ENCODE measurements around the gene MCAM.

Gene MCAM

DNA sequence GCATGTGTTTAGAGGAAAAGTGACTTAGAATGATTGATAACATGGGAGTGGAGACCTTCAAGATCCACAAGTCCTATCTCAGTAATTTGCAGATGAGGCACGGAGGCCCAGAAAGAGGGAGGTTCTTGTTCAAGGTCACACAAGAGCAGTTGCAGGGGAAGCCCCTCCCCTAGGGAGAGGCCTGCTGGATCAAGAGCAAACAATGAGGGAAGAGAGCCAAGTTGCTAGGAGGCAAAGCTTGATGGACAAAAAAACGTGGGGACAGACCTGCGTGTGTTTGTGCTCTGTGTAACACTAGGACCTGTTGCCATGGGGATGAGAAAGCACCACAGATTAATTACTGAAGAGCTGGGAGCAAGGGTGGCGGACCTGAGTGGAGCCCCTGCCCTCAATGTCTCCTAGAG lies 35.9 kb upstream of the MCAM start:
- no peaks in the 10 kb centered on the region for H3K9me3 Mint-ChIP-seq
- peaks cover 45% of the 10 kb centered on the region for H3K27me3 Mint-ChIP-seq
- no peak overlapping the region for H3K4me3 Mint-ChIP-seq
- peaks cover 10% of the 10 kb centered on the region for H3K4me1 Mint-ChIP-seq (ENCODE audit: low read depth)
- no peaks in the 10 kb centered on the region for H3K36me3 Mint-ChIP-seq (ENCODE audit: low read depth)
- H3K27ac Mint-ChIP-seq: no peak overlapping the region

DNA sequence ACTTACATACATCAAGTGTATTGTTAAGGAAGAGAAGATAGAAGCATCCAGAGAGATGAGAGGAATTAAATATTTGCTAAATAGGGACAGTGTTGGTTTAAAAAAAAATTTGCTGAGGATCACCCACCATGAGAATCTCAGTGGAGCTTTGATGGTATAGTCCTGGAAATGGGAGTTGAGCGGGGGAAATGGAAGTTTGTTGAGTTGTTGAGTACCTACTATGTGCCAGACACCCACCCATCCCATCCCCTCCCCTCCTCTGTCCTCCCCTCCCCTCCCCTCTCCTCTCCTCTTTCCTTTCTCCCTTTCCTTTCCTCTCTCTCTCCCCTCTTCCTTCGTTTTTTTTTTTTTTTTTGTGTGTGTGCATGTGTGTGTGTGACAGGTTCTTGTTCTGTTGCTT lies 34.3 kb upstream of the MCAM start:
- Mint-ChIP-seq H3K36me3 (ENCODE audit: low read depth) (no peaks in the 10 kb centered on the region), H3K4me3 (no peak overlapping the region), H3K4me1 (ENCODE audit: low read depth) (peaks cover 2% of the 10 kb centered on the region), H3K27me3 (peaks cover 38% of the 10 kb centered on the region), H3K9me3 (no peaks in the 10 kb centered on the region), H3K27ac (no peak overlapping the region)

DNA sequence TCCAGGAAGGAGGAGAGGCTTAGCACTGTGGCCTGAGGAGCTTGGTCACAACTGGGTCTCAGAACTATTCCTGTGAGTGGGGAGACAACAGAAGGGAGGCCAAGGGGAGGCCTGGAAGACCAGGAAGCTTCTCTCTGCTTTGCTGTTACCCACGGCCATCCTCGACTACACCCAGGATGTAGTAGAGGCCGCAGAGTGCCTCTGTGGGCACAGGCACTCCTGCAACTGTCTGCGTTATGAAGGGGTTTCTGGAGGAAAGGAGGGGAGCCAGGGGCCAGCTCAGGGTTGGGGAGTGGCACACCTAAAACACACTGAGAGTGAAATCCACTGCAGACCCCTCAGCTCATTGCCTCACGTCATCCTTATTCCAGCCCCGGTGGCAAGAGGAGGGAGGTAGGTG lies 33.4 kb upstream of the MCAM start:
- Mint-ChIP-seq H3K27me3 (peaks cover 32% of the 10 kb centered on the region), H3K4me3 (no peak overlapping the region), H3K27ac (no peak overlapping the region), H3K9me3 (no peaks in the 10 kb centered on the region), H3K4me1 (ENCODE audit: low read depth) (no peaks in the 10 kb centered on the region), H3K36me3 (ENCODE audit: low read depth) (no peaks in the 10 kb centered on the region)

DNA sequence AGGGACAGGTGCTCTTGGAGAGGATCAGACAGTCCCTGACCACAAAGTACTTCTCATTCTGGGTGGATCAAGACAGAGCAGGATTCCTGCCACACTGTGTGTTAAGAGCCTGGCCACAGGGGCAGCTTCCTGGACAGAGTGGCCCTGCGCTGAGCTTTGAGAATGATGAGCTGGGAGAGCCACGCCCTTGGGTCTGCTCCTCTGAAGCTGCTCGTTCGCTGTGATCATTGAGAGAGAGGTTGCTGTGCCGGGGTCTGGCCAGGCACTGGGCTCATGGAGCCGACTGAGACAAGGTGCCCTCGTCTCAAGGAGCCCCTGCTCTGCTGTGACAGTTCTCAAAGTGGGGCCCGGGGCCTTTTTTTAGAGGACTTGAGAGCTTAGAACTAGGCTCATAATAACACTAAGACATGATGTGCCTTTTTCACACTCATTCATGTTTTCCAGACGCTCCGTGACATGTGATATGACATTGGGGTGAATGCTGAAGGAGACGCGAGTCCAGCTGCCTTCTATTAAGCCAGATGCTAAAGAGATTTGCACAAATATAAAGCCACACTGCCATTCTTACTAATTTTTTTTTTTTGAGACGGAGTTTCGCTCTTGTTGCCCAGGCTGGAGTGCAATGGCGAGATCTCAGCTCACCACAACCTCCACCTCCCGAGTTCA lies 31.1 kb upstream of the MCAM start:
- Mint-ChIP-seq H3K27ac (no peak overlapping the region), H3K9me3 (no peaks in the 10 kb centered on the region), H3K4me1 (ENCODE audit: low read depth) (no peaks in the 10 kb centered on the region), H3K4me3 (no peak overlapping the region), H3K27me3 (peaks cover 24% of the 10 kb centered on the region), H3K36me3 (ENCODE audit: low read depth) (no peaks in the 10 kb centered on the region)

- Mint-ChIP-seq H3K9me3 (no peaks in the 10 kb centered on the region), H3K27me3 (peaks cover 18% of the 10 kb centered on the region), H3K36me3 (ENCODE audit: low read depth) (no peaks in the 10 kb centered on the region), H3K27ac (no peak overlapping the region), H3K4me3 (no peak overlapping the region), H3K4me1 (ENCODE audit: low read depth) (no peaks in the 10 kb centered on the region)
Measured at GRCh38 chr11:119347242-119347641, 30.3 kb upstream of the MCAM start.

DNA sequence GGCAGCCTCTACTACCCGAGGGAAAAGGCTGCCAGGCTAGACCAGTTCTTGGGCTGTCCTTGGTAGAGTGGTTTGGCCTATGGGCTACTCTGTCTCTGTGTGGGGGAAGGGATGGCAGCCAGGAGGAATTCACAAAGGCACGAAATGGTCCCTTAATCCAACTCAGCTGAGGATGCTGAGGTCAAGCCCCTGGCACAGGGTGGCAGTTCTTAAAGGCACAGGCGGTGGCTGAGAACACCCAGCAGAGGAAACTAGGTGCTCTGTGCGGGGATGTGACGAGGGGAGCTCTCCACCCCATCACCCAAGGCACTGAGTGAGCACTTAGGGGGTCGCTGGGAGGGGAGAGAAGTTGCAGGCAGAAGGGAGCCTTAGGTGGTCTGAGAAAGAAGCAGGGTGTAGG lies 29.7 kb upstream of the MCAM start, which contains the start of gene MFRP:
TSS of gene MFRP (minus strand) at position 101 of the 400 bp plus-strand sequence. CDS start 192 bp downstream, outside the sequence.
- Mint-ChIP-seq H3K4me3 (no peak within 1 kb of the TSS), H3K27me3 (peaks cover 18% of the 10 kb centered on the region), H3K9me3 (no peaks in the 10 kb centered on the region), H3K27ac (no peak within 1 kb of the TSS), H3K36me3 (ENCODE audit: low read depth) (no peaks in the 10 kb centered on the region), H3K4me1 (ENCODE audit: low read depth) (no peaks in the 10 kb centered on the region)

DNA sequence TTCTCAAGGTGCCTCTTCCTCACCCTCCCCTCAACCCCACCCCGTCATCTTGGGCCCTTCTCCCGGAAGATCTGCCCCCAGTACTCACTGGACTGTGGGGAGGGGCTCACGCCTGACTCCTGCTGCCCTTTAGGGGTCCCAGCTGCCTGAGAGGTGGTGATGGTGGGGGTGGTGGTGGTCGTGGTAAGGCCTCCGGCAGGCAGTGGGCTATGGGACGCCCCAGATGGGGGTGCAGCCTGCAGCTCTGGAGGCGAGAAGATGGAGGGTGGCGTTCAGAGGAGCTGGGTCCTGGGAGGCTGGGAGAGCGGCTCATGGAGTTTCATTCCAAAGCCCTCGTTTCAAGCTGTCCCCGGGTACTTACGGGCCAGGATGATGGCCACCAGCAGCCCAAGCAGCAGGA lies 28.8 kb upstream of the MCAM start:
- H3K36me3 Mint-ChIP-seq (ENCODE audit: low read depth): no peaks in the 10 kb centered on the region
- no peak overlapping the region for H3K4me3 Mint-ChIP-seq
- peaks cover 6% of the 10 kb centered on the region for H3K4me1 Mint-ChIP-seq (ENCODE audit: low read depth)
- peaks cover 18% of the 10 kb centered on the region for H3K27me3 Mint-ChIP-seq
- no peak overlapping the region for H3K27ac Mint-ChIP-seq
- no peaks in the 10 kb centered on the region for H3K9me3 Mint-ChIP-seq

DNA sequence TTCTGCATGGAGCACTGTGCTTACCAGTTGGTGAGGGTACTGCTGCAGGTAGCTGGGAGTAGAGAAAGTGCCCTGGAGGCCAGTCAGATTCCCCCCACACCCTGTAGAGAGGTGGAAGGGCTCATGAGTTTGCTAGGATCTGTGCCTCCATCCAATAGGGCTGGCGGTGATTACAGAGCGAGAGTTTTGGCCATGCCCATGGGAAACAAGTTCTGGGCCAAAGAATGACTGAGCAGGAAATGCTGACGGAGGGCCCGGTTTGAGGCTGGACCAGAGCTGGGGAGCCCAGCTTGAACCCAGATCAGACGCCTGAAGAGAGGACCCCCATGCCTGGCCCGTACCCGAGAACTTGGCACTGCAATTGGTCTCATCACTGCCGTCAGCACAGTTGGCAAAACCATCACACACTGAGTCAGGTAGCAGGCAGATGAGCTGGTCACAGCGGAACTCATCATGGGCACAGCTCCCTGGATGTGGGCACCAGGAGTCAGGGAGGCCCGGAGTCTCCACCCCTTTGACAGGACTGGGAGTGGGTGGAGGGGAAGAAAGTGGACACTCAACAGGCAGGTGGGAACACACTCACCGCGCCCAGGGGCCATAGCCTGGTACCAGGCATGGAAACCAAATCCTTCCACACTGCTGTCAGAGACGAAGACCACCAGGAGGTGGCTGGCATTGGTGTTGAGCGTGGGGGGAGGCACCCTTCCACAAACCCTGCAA lies 27.5 kb upstream of the MCAM start:
- H3K36me3 Mint-ChIP-seq (ENCODE audit: low read depth): no peaks in the 10 kb centered on the region
- no peaks in the 10 kb centered on the region for H3K9me3 Mint-ChIP-seq
- H3K27me3 Mint-ChIP-seq: peaks cover 19% of the 10 kb centered on the region
- H3K27ac Mint-ChIP-seq: no peak overlapping the region
- H3K4me1 Mint-ChIP-seq (ENCODE audit: low read depth): peaks cover 6% of the 10 kb centered on the region
- no peak overlapping the region for H3K4me3 Mint-ChIP-seq

- Mint-ChIP-seq H3K36me3 (ENCODE audit: low read depth) (no peaks in the 10 kb centered on the region), H3K27me3 (peaks cover 24% of the 10 kb centered on the region), H3K4me3 (no peak overlapping the region), H3K27ac (no peak overlapping the region), H3K9me3 (no peaks in the 10 kb centered on the region), H3K4me1 (ENCODE audit: low read depth) (peaks cover 10% of the 10 kb centered on the region)
Measured at GRCh38 chr11:119343726-119344125, 26.8 kb upstream of the MCAM start.

GRCh38 chr11:119342362-119343130 lies 25.6 kb upstream of the MCAM start:
- Mint-ChIP-seq H3K27me3 (peaks cover 29% of the 10 kb centered on the region), H3K9me3 (no peaks in the 10 kb centered on the region), H3K4me1 (ENCODE audit: low read depth) (peaks cover 17% of the 10 kb centered on the region), H3K4me3 (no peak overlapping the region), H3K36me3 (ENCODE audit: low read depth) (peaks cover 2% of the 10 kb centered on the region), H3K27ac (no peak overlapping the region)

DNA sequence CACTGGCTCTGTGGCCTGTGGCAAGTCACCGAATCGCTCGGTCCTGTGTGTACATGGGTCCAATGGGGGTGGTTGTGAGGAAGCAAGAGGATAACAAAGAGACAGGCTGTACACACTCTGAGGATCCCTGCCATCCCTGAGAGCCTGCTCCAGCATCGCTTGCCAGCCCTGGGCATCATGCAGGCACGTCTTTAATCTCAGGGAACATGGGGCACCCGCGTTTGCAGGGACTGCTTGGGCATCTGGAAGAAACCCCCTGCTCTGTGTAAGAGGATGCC lies 25.0 kb upstream of the MCAM start:
- H3K36me3 Mint-ChIP-seq (ENCODE audit: low read depth): peaks cover 7% of the 10 kb centered on the region
- no peak overlapping the region for H3K4me3 Mint-ChIP-seq
- no peaks in the 10 kb centered on the region for H3K9me3 Mint-ChIP-seq
- peaks cover 29% of the 10 kb centered on the region for H3K27me3 Mint-ChIP-seq
- no peak overlapping the region for H3K27ac Mint-ChIP-seq
- H3K4me1 Mint-ChIP-seq (ENCODE audit: low read depth): peaks cover 17% of the 10 kb centered on the region

DNA sequence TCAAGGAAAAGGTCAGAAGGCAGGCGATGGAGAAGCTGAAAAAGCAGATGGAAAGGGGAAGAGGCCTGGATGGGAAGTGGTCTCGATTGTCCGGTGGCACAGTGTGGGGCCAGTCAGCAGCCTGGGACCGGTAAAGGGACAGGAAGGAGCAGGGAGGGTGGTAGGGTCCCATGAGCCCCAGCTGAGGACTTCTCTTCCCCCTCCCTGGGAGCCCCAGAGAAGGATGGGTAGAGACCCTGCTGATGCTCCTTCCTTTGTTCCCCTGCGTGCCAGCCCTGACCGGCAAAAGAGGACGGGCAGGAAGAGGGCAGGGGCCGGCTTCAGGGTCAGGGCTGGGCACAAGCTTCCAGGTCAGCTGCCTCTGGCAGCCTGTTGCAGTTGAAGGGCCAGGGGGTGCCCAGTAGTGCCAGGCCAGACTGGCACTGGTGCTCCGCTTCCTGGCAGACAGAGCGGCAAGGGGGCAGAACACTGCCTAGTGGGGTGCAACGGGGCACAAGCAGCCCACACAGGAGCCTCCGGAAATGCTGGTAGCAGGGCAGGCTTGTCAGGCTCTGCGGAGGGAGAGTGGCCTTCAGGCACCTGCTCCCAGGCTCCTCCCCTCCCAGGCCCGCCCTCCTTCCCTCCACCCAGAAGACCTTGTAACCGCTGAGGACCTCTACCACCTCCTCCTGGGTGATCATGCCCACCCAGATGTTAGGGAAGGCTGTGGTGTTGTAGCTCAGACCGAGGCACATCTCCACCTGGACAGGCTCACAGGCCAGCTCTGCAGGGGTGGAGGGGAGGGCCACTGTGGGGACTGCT lies 24.5 kb upstream of the MCAM start:
- H3K9me3 Mint-ChIP-seq: no peaks in the 10 kb centered on the region
- peaks cover 11% of the 10 kb centered on the region for H3K36me3 Mint-ChIP-seq (ENCODE audit: low read depth)
- no peak overlapping the region for H3K27ac Mint-ChIP-seq
- H3K4me1 Mint-ChIP-seq (ENCODE audit: low read depth): peaks cover 22% of the 10 kb centered on the region
- peaks cover 29% of the 10 kb centered on the region for H3K27me3 Mint-ChIP-seq
- no peak overlapping the region for H3K4me3 Mint-ChIP-seq

- peaks cover 29% of the 10 kb centered on the region for H3K27me3 Mint-ChIP-seq
- no peak within 1 kb of the TSS for H3K4me3 Mint-ChIP-seq
- peaks cover 31% of the 10 kb centered on the region for H3K4me1 Mint-ChIP-seq (ENCODE audit: low read depth)
- peaks cover 16% of the 10 kb centered on the region for H3K36me3 Mint-ChIP-seq (ENCODE audit: low read depth)
- no peaks in the 10 kb centered on the region for H3K9me3 Mint-ChIP-seq
- H3K27ac Mint-ChIP-seq: no peak within 1 kb of the TSS
Measured at GRCh38 chr11:119340335-119341221, 23.6 kb upstream of the MCAM start, which contains the start of gene C1QTNF5. C1QTNF5 (minus strand) TSS chr11:119340883; CDS start chr11:119340397, 486 bp downstream.
